HEK293T (cell line): ENCODE data around the gene TIMM44.

Experiments
- CTCF ChIA-PET: fragments of 350-600 bp; formaldehyde crosslinking; extraction: SDS; loops from one replicate; lab custom pipeline; 2021; ENCODE audit warnings: antibody characterized with exemption, inconsistent platforms; lab: Yijun Ruan, JAX
- POLR2A ChIA-PET: fragments of 350-600 bp; formaldehyde crosslinking; extraction: SDS; loops from one replicate; lab custom pipeline; 2020; ENCODE audit warnings: antibody characterized with exemption, inconsistent platforms; lab: Yijun Ruan, JAX
- DNase-seq: peaks from one replicate; pipeline ENCODE4 v3.0.0; 2012; ENCODE audit warnings: mixed read lengths; ENCODE audit errors: extremely low spot score
- ARNT ChIP-seq: fragments of 450-650 bp; IDR thresholded peaks from 2 replicates; pipeline ENCODE4 v1.6.1; 2017; ENCODE audit warnings: mild to moderate bottlenecking
- BHLHE40 ChIP-seq: fragments of 450-650 bp; IDR thresholded peaks from 2 replicates; pipeline ENCODE4 v1.6.1; 2016; ENCODE audit warnings: mild to moderate bottlenecking, moderate library complexity, borderline replicate concordance
- CTBP1 ChIP-seq: fragments of 450-650 bp; IDR thresholded peaks from 2 replicates; pipeline ENCODE4 v1.6.1; 2016; ENCODE audit warnings: borderline replicate concordance
- ELF4 ChIP-seq: fragments of 450-650 bp; IDR thresholded peaks from 2 replicates; pipeline ENCODE4 v1.6.1; 2017; ENCODE audit warnings: antibody characterized with exemption
- FOXA1 ChIP-seq: fragments of 450-650 bp; IDR thresholded peaks from 2 replicates; pipeline ENCODE4 v1.6.1; 2016; ENCODE audit warnings: mild to moderate bottlenecking
- FOXK2 ChIP-seq: fragments of 450-650 bp; IDR thresholded peaks from 2 replicates; pipeline ENCODE4 v1.6.1; 2016; ENCODE audit warnings: mild to moderate bottlenecking
- FOXM1 ChIP-seq: fragments of 450-650 bp; IDR thresholded peaks from 2 replicates; pipeline ENCODE4 v1.6.1; 2017; ENCODE audit warnings: mild to moderate bottlenecking, borderline replicate concordance
- HDGF ChIP-seq: fragments of 450-650 bp; IDR thresholded peaks from 2 replicates; pipeline ENCODE4 v1.6.1; 2017; ENCODE audit warnings: antibody characterized with exemption, borderline replicate concordance
- L3MBTL2 ChIP-seq: fragments of 450-650 bp; conservative IDR thresholded peaks from 2 replicates; pipeline ENCODE4 v1.6.1; 2016; ENCODE audit warnings: mild to moderate bottlenecking
- LEF1 ChIP-seq: fragments of 450-650 bp; IDR thresholded peaks from 2 replicates; pipeline ENCODE4 v1.6.1; 2017; ENCODE audit warnings: mild to moderate bottlenecking, borderline replicate concordance
- NFRKB ChIP-seq: fragments of 450-650 bp; IDR thresholded peaks from 2 replicates; pipeline ENCODE4 v1.6.1; 2016; ENCODE audit warnings: mild to moderate bottlenecking, moderate library complexity
- SP1 ChIP-seq: fragments of 450-650 bp; IDR thresholded peaks from 2 replicates; pipeline ENCODE4 v1.6.1; 2017
- SUZ12 ChIP-seq: fragments of 450-650 bp; IDR thresholded peaks from 2 replicates; pipeline ENCODE4 v1.6.1; 2016; ENCODE audit warnings: mild to moderate bottlenecking
- TARDBP ChIP-seq: fragments of 450-650 bp; IDR thresholded peaks from 2 replicates; pipeline ENCODE4 v1.6.1; 2016
- ZNF384 ChIP-seq: fragments of 450-650 bp; IDR thresholded peaks from 2 replicates; pipeline ENCODE4 v1.6.1; 2016
- TF ChIP-seq, protein P1 (sequence below): fragments of 450-650 bp; IDR thresholded peaks from 2 replicates; pipeline ENCODE4 v1.6.1; 2016

The TIMM44 gene

DNA sequence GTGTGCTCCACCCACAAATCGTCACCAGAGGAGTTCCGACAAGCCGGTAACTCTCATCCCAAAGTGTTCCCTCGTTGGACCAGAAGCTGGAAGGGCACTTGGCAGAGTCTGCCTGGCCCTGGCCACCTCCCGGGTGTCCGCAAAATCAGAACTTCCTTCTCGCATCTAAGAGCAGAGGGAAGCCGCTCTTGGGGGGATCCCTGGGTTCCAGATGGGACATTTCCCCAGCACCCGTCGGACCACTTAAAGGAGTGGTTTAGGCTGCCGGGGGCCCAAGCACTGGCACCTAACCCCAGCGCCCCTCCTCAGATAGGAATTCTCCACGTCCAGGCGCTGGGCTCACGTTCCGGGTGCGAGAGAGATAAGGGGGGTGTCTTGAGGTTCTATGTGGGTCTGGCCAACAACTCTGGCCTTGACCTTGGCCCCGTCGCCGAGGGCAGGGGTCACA lies 40.6 kb downstream of the TIMM44 start:
- DNase-seq = no peak
- CTCF ChIA-PET = interaction anchor here (0.6 to 1.2 kb wide), 3 partner anchors 18 to 142 kb away, joined by 3 to 4 read pairs (median 3); partner anchors contain the start of gene SNAPC2
- no peak for TF ChIP-seq CTBP1
- TF ChIP-seq NFRKB = no peak
- TF ChIP-seq, protein P1, sequence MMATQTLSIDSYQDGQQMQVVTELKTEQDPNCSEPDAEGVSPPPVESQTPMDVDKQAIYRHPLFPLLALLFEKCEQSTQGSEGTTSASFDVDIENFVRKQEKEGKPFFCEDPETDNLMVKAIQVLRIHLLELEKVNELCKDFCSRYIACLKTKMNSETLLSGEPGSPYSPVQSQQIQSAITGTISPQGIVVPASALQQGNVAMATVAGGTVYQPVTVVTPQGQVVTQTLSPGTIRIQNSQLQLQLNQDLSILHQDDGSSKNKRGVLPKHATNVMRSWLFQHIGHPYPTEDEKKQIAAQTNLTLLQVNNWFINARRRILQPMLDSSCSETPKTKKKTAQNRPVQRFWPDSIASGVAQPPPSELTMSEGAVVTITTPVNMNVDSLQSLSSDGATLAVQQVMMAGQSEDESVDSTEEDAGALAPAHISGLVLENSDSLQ = no peak
- no peak for TF ChIP-seq SUZ12
- no peak for TF ChIP-seq ZNF384
- no peak for TF ChIP-seq TARDBP
- TF ChIP-seq SP1 = no peak
- no peak for TF ChIP-seq BHLHE40
- no peak for TF ChIP-seq ELF4
- TF ChIP-seq ARNT = no peak
- no peak for TF ChIP-seq FOXK2
- no peak for TF ChIP-seq HDGF
- TF ChIP-seq L3MBTL2 = no peak
- TF ChIP-seq FOXM1 = no peak
- TF ChIP-seq LEF1 = no peak
- TF ChIP-seq FOXA1 = no peak
- POLR2A ChIA-PET = interaction anchor here (0.8 to 2.3 kb wide), 16 partner anchors 9 to 611 kb away, joined by 3 to 30 read pairs (median 5); partner anchors contain the start of genes LRRC8E, SNAPC2, TGFBR3L and TIMM44

DNA sequence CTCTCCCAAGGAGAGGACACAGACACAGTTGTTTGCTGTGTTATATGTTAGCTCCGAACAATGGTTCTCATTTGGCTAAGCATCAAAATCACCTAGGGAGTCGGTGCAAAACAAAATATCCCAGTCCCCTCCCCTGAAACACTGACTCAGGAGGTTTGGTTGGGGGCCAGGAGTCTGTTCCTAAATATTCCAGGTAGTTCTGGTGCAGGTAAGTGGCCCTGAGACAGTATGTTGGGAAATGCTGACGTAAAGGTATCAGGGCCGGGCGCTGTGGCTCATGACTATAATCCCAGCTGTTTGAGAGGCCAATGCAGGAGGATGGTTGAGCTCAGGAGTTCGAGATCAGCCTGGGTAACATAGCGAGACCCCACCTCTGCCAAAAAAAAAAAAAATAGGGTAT lies 42.1 kb downstream of the TIMM44 start:
- CTCF ChIA-PET = interaction anchor here (0.7 kb wide), 1 partner anchor 32 kb away, joined by 3 read pairs; no protein-coding TSS in a partner anchor
- DNase-seq = no peak
- TF ChIP-seq FOXK2 = no peak
- TF ChIP-seq ZNF384 = no peak
- TF ChIP-seq FOXA1 = no peak
- no peak for TF ChIP-seq SP1
- TF ChIP-seq, protein P1 = no peak
- TF ChIP-seq SUZ12 = no peak
- TF ChIP-seq LEF1 = no peak
- no peak for TF ChIP-seq FOXM1
- TF ChIP-seq ELF4 = no peak
- no peak for TF ChIP-seq ARNT
- no peak for TF ChIP-seq TARDBP
- TF ChIP-seq NFRKB = no peak
- no peak for TF ChIP-seq BHLHE40
- no peak for TF ChIP-seq HDGF
- no peak for TF ChIP-seq L3MBTL2
- POLR2A ChIA-PET = interaction anchor here (0.8 to 2.7 kb wide), 5 partner anchors 13 to 28 kb away, joined by 3 to 14 read pairs (median 6); partner anchors contain the start of genes LRRC8E and SNAPC2

DNA sequence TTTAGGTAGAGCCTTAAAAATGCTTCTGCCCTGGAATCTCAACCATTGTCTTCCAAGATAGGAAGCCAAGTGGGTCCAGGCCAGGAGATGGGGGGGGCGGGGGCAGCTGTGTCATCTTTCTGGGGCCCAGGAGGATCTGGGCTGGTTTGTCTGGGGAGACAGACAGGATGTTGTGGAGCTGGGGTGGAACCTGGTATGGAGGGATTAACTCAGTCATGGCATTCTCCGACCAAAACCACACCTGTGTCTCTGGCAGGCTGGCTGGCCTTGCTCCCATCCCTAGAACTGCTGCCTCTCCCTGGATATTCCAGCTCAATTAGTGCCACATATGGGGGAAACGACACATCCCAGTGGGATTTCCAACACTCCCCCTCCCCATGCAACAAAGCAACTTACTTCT lies 42.5 kb downstream of the TIMM44 start:
- CTCF ChIA-PET = interaction anchor here (1.8 kb wide), 1 partner anchor 31 kb away, joined by 6 read pairs; no protein-coding TSS in a partner anchor

DNA sequence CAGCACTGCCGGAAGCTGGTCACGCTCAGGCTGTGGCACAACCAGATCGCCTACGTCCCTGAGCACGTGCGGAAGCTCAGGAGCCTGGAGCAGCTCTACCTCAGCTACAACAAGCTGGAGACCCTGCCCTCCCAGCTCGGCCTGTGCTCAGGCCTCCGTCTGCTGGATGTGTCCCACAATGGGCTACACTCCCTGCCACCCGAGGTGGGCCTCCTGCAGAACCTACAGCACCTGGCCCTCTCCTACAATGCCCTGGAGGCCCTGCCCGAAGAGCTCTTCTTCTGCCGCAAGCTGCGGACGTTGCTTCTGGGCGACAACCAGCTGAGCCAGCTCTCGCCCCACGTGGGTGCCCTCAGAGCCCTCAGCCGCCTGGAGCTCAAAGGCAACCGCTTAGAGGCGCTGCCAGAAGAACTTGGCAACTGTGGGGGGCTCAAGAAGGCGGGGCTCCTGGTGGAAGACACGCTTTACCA lies 43.0 kb downstream of the TIMM44 start:
- TF ChIP-seq NFRKB = no peak
- TF ChIP-seq SP1 = no peak
- no peak for TF ChIP-seq BHLHE40
- TF ChIP-seq ARNT = no peak
- TF ChIP-seq L3MBTL2 = no peak
- ChIA-PET CTCF (interaction anchor here (1.8 kb wide), 1 partner anchor 31 kb away, joined by 6 read pairs; no protein-coding TSS in a partner anchor), POLR2A (interaction anchor here (1.0 to 2.7 kb wide), 9 partner anchors 12 to 43 kb away, joined by 3 to 14 read pairs (median 5); partner anchors contain the start of genes LRRC8E, PRR36 and SNAPC2)
- no peak for DNase-seq

More for the DNA sequence above, 42.5 kb downstream of the TIMM44 start:
- POLR2A ChIA-PET = interaction anchor here (1.0 to 2.7 kb wide), 7 partner anchors 12 to 43 kb away, joined by 3 to 14 read pairs (median 6); partner anchors contain the start of genes LRRC8E and SNAPC2
- TF ChIP-seq NFRKB (no peak), FOXM1 (no peak), SP1 (no peak), ZNF384 (no peak), CTBP1 (no peak), BHLHE40 (no peak), FOXA1 (no peak), ELF4 (no peak), FOXK2 (no peak), ARNT (no peak), SUZ12 (no peak)
- DNase-seq = no peak

DNA sequence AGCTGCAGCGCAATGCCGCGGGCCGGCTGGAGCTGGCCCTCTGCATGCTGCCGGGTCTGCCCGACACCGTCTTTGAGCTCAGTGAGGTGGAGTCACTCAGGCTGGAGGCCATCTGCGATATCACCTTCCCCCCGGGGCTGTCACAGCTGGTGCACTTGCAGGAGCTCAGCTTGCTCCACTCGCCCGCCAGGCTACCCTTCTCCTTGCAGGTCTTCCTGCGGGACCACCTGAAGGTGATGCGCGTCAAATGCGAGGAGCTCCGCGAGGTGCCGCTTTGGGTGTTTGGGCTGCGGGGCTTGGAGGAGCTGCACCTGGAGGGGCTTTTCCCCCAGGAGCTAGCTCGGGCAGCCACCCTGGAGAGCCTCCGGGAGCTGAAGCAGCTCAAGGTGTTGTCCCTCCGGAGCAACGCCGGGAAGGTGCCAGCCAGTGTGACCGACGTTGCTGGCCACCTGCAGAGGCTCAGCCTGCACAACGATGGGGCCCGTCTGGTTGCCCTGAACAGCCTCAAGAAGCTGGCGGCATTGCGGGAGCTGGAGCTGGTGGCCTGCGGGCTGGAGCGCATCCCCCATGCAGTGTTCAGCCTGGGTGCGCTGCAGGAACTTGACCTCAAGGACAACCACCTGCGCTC lies 43.6 kb downstream of the TIMM44 start:
- DNase-seq = no peak
- TF ChIP-seq FOXA1 (no peak), SUZ12 (no peak), SP1 (no peak), ZNF384 (no peak), LEF1 (no peak), BHLHE40 (no peak), ARNT (no peak), NFRKB (no peak), CTBP1 (no peak), FOXM1 (no peak), FOXK2 (no peak), L3MBTL2 (no peak), ELF4 (no peak), TARDBP (no peak), HDGF (no peak)
- TF ChIP-seq, protein P1 = no peak
- POLR2A ChIA-PET = interaction anchor here (1.0 to 2.7 kb wide), 8 partner anchors 11 to 44 kb away, joined by 3 to 14 read pairs (median 4); partner anchors contain the start of genes LRRC8E, PRR36 and SNAPC2
- CTCF ChIA-PET = interaction anchor here (1.8 kb wide), 1 partner anchor 30 kb away, joined by 6 read pairs; no protein-coding TSS in a partner anchor

DNA sequence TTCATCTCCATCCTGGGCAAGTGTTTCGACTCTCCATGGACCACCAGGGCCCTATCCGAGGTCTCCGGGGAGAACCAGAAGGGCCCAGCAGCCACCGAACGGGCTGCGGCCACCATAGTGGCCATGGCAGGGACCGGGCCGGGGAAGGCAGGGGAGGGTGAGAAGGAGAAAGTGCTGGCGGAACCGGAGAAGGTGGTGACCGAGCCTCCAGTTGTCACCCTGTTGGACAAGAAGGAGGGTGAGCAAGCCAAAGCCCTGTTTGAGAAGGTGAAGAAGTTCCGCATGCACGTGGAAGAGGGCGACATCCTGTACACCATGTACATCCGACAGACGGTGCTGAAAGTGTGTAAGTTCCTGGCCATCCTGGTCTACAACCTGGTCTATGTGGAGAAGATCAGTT lies 44.5 kb downstream of the TIMM44 start:
- ChIA-PET CTCF (interaction anchor here (1.8 kb wide), 1 partner anchor 29 kb away, joined by 6 read pairs; no protein-coding TSS in a partner anchor), POLR2A (interaction anchor here (1.0 to 1.6 kb wide), 4 partner anchors 10 to 24 kb away, joined by 3 to 7 read pairs (median 4); partner anchors contain the start of genes LRRC8E, PRR36 and SNAPC2)
- TF ChIP-seq SUZ12 = no peak
- no peak for TF ChIP-seq SP1
- TF ChIP-seq FOXA1 = no peak
- TF ChIP-seq, protein P1 = no peak
- no peak for TF ChIP-seq ZNF384
- TF ChIP-seq HDGF = no peak
- no peak for TF ChIP-seq L3MBTL2
- no peak for TF ChIP-seq ELF4
- no peak for TF ChIP-seq ARNT
- no peak for TF ChIP-seq BHLHE40
- TF ChIP-seq CTBP1 = no peak
- no peak for TF ChIP-seq FOXM1
- no peak for DNase-seq
